Gastrocnemius medialis (tissue), 4 donors: ENCODE results near the gene WDCP.

Experiments used
- CTCF ChIP-seq, 5 experiments: fragments of 450-650 bp in 3 of 5; fragments of 200-600 bp in 2 of 5; sonication (generic) in 2 of 5; IDR thresholded peaks in 4 of 5; conservative IDR thresholded peaks in 1 of 5; 1 replicate in 4 of 5; 2 replicates in 1 of 5; pipeline ENCODE4 v1.5.1; 2016 to 2019; ENCODE audit warnings: antibody characterized with exemption in 5 of 5, mild to moderate bottlenecking in 3 of 5, moderate library complexity in 3 of 5
- POLR2A ChIP-seq, 2 donors: fragments of 450-650 bp; IDR thresholded peaks; one replicate each; pipeline ENCODE4 v1.6.1; 2017; ENCODE audit warnings: antibody characterized with exemption in 2 of 2, mild to moderate bottlenecking in 2 of 2, moderate library complexity in 2 of 2

- TF ChIP-seq CTCF (IDR thresholded peaks at IDR 0.05 in 4 of 5, conservative IDR thresholded peaks at IDR 0.05 in 1 of 5) (no peak), POLR2A (IDR thresholded peaks at IDR 0.05) (no peak)
These were observed 30.8 kb downstream of the WDCP start for GRCh38 chr2:24016376-24016761.
